PC-3 (cell line): Measurements from ENCODE around the gene OR2AG1. TPM values are rescaled to one million over a fixed set of nuclear protein-coding genes. Genes with fewer than 3 reads are reported as not detected.

Source experiments
- ATAC-seq: fragments of 200-7000 bp; cut with Tn5 transposase; 2 replicates; pipeline ENCODE4 v1.9.1; 2020; ENCODE audit warnings: mild to moderate bottlenecking, moderate library complexity
- Bru-seq: library from RNA; stranded (reverse); fragments of 400-500 nt; gene quantifications from one replicate; lab custom pipeline; 2021; lab: Mats Ljungman, UMichigan
- BruChase-seq, 2 experiments: library from RNA; stranded (reverse); fragments of 400-500 nt; gene quantifications; one replicate each; lab custom pipeline; 2021; lab: Mats Ljungman, UMichigan
- BruUV-seq: library from RNA; stranded (reverse); fragments of 400-500 nt; replicated peaks from 2 replicates; lab custom pipeline; 2021; lab: Mats Ljungman, UMichigan
- CTCF ChIA-PET: fragments of 300-600 bp; sonication (Branson Sonifier 250); formaldehyde crosslinking; loops from one replicate; lab custom pipeline; 2022; ENCODE audit warnings: antibody characterized with exemption; lab: Charles Lee
- POLR2A ChIA-PET: fragments of 300-600 bp; sonication (Branson Sonifier 250); formaldehyde crosslinking; loops from one replicate; lab custom pipeline; 2022; ENCODE audit warnings: antibody characterized with exemption; ENCODE audit not compliant: unreplicated experiment; lab: Charles Lee
- DNase-seq: peaks from one replicate; pipeline ENCODE4 v3.0.0-alpha.2; 2015
- H2AFZ ChIP-seq: fragments of 300-600 bp; sonication (generic); 2 replicates; pipeline ENCODE4 v1.6.0; 2016; ENCODE audit warnings: antibody characterized with exemption, low read length
- H3F3A ChIP-seq: fragments of 300-600 bp; sonication (generic); one replicate; pipeline ENCODE4 v1.6.0; 2017; ENCODE audit warnings: antibody characterized with exemption, low read length, control low read depth, mild to moderate bottlenecking; ENCODE audit not compliant: unreplicated experiment
- H3K27ac ChIP-seq: fragments of 300-600 bp; sonication (generic); 2 replicates; pipeline ENCODE4 v1.5.1; 2016; ENCODE audit warnings: mild to moderate bottlenecking, low read length
- H3K27me3 ChIP-seq: fragments of 300-600 bp; sonication (generic); 2 replicates; pipeline ENCODE4 v1.6.1; 2016; ENCODE audit warnings: low read length, mixed read lengths
- H3K36me3 ChIP-seq: fragments of 300-600 bp; sonication (generic); 2 replicates; pipeline ENCODE4 v1.6.1; 2016; ENCODE audit warnings: low read depth, mixed run types, low read length, mixed read lengths
- H3K4me1 ChIP-seq: fragments of 300-600 bp; sonication (generic); 2 replicates; pipeline ENCODE4 v1.5.1; 2016; ENCODE audit warnings: low read length; ENCODE audit not compliant: insufficient read depth
- H3K4me2 ChIP-seq: fragments of 300-600 bp; sonication (generic); 2 replicates; pipeline ENCODE4 v1.6.0; 2016; ENCODE audit warnings: low read length
- H3K4me3 ChIP-seq: fragments of 300-600 bp; sonication (generic); 2 replicates; pipeline ENCODE4 v1.5.1; 2016; ENCODE audit warnings: mild to moderate bottlenecking, low read length, mixed read lengths
- H3K79me2 ChIP-seq: fragments of 300-600 bp; sonication (generic); 2 replicates; pipeline ENCODE4 v1.6.1; 2017; ENCODE audit warnings: low read length, mixed read lengths
- H3K9ac ChIP-seq: fragments of 300-600 bp; sonication (generic); 2 replicates; pipeline ENCODE4 v1.6.0; 2016; ENCODE audit warnings: mild to moderate bottlenecking, low read length
- H3K9me2 ChIP-seq: fragments of 300-600 bp; sonication (generic); replicated peaks from 2 replicates; pipeline ENCODE4 v1.6.1; 2016; ENCODE audit warnings: mixed run types, low read length, mixed read lengths
- H3K9me3 ChIP-seq: fragments of 300-600 bp; sonication (generic); 2 replicates; pipeline ENCODE4 v1.6.1; 2016; ENCODE audit warnings: low read length, mixed read lengths
- H4K20me1 ChIP-seq: fragments of 300-600 bp; sonication (generic); 2 replicates; pipeline ENCODE4 v1.6.1; 2016; ENCODE audit warnings: low read length, mixed read lengths
- CTCF ChIP-seq: fragments of 300-600 bp; sonication (generic); conservative IDR thresholded peaks from 2 replicates; pipeline ENCODE4 v1.5.1; 2017; ENCODE audit warnings: antibody characterized with exemption, low read depth, mild to moderate bottlenecking, low read length
- EZH2 ChIP-seq: fragments of 300-600 bp; sonication (generic); IDR thresholded peaks from one replicate; pipeline ENCODE4 v1.6.1; 2017; ENCODE audit warnings: antibody characterized with exemption, mild to moderate bottlenecking, low read length; ENCODE audit not compliant: unreplicated experiment
- EZH2phosphoT487 ChIP-seq: fragments of 300-600 bp; sonication (generic); IDR thresholded peaks from 2 replicates; pipeline ENCODE4 v1.6.1; 2018; ENCODE audit warnings: mild to moderate bottlenecking, antibody characterized with exemption, low read length, borderline replicate concordance
- intact Hi-C: fragments of 100-400 bp; cut with micrococcal nuclease; formaldehyde crosslinking; loops from 2 replicates; pipeline ENCODE4 v1.9.0; 2023
- long read RNA-seq: library from polyadenylated mRNA; unstranded; transcript quantifications from one replicate; pipeline ENCODE4 v2.0.0, GENCODE V29; 2021; ENCODE audit not compliant: unreplicated experiment
- total RNA-seq: library from RNA; depleted of rRNA; stranded (reverse); fragments of >200 nt; gene quantifications from 2 replicates; pipeline ENCODE4 v1.2.3, GENCODE V29; 2014; rRNA removed

Gene OR2AG1
- total RNA-seq (not detected in 2 replicates), Bru-seq, nascent RNA (not detected), BruChase-seq, experiment 1, labeled RNA remaining after a 6-hour chase (not detected), BruChase-seq, experiment 2, labeled RNA remaining after a 2-hour chase (percentile 7 among the genes with signal in this experiment)
- long read RNA-seq: 0 reads

- intact Hi-C loops: no loop called here
- ChIA-PET CTCF (no interaction called here), POLR2A (no interaction called here)
Measured at GRCh38 chr11:6782720-6783119, at the start of gene OR2AG1. TSS of gene OR2AG1 (plus strand) at chr11:6783020. CDS start at chr11:6785038, 2,018 bp downstream.

GRCh38 chr11:6733326-6734275 is 49.2 kb upstream of the OR2AG1 start:
- H2AFZ ChIP-seq: no peak overlapping the region
- no peaks in the 10 kb centered on the region for H3K9me3 ChIP-seq
- H3K4me2 ChIP-seq: no peak overlapping the region
- intact Hi-C loops: no loop called here
- POLR2A ChIA-PET: no interaction called here
- no peaks in the 10 kb centered on the region for H3F3A ChIP-seq
- CTCF ChIA-PET: interaction anchor here (0.7 kb wide), 1 partner anchor 21 kb away, joined by 5 read pairs; no protein-coding TSS in a partner anchor
- H3K27me3 ChIP-seq: peaks cover 10% of the 10 kb centered on the region
- H3K79me2 ChIP-seq: no peaks in the 10 kb centered on the region
- no peak for DNase-seq
- H4K20me1 ChIP-seq: no peaks in the 10 kb centered on the region
- 0 out of 2 replicates have a peak, but pooled peaks cover 4% of the 10 kb centered on the region for H3K4me1 ChIP-seq
- TF ChIP-seq CTCF: no peak
- TF ChIP-seq EZH2: no peak
- no peak for TF ChIP-seq EZH2phosphoT487
- no peak for ATAC-seq
- no peaks in the 10 kb centered on the region for H3K36me3 ChIP-seq
- H3K9ac ChIP-seq: no peak overlapping the region
- no peak overlapping the region for H3K4me3 ChIP-seq
- H3K27ac ChIP-seq: no peak overlapping the region
- no TSS peak for BruUV-seq
- no peaks in the 10 kb centered on the region for H3K9me2 ChIP-seq

More at GRCh38 chr11:6782720-6783119, at the start of gene OR2AG1:
- no peaks in the 10 kb centered on the region for H3K9me3 ChIP-seq
- no peak within 1 kb of the TSS for H3K27ac ChIP-seq
- no peaks in the 10 kb centered on the region for H3K36me3 ChIP-seq
- H3F3A ChIP-seq: no peaks in the 10 kb centered on the region
- no peaks in the 10 kb centered on the region for H3K27me3 ChIP-seq
- H3K4me2 ChIP-seq: no peak within 1 kb of the TSS
- BruUV-seq: no TSS peak
- H3K79me2 ChIP-seq: no peaks in the 10 kb centered on the region
- no peak within 1 kb of the TSS for H3K9ac ChIP-seq
- no peaks in the 10 kb centered on the region for H3K9me2 ChIP-seq
- H2AFZ ChIP-seq: no peak within 1 kb of the TSS
- no peaks in the 10 kb centered on the region for H4K20me1 ChIP-seq
- TF ChIP-seq EZH2phosphoT487 (no peak), CTCF (no peak), EZH2 (no peak)
- no peak within 1 kb of the TSS for H3K4me3 ChIP-seq
- no peak for ATAC-seq
- H3K4me1 ChIP-seq: no peaks in the 10 kb centered on the region
- DNase-seq: no peak
